ENCODE measurements around the gene YJEFN3. TPM values are rescaled to one million over a fixed set of nuclear protein-coding genes. Genes with fewer than 3 reads are reported as not detected.

Gene YJEFN3
- total RNA-seq, 4 donors from 2014 or later = 0.08 to 0.57 (median 0.15) TPM

- Histone ChIP-seq H3K4me1 (peaks cover 0 to 4% (median 0%) of the 10 kb centered on the region in 3 donors), H3K27ac (no peak overlapping the region), H3K36me3 (peaks cover 28 to 100% (median 64%) of the 10 kb centered on the region in 3 donors), H3K4me3 (no peak overlapping the region), H3K27me3 (no peaks in the 10 kb centered on the region), H3K9me3 (no peaks in the 10 kb centered on the region)
- intact Hi-C loops (cut with DNase I) = no loop called here
- TF ChIP-seq CTCF (IDR thresholded peaks at IDR 0.05) = no peak
- WGBS, 2 donors = 93 to 95% methylated on average over 23 to 25 of the region's 34 CpGs
- DNase-seq = no peak
Measured at GRCh38 chr19:19500975-19501644, 27.6 kb upstream of the YJEFN3 start.

GRCh38 chr19:19501798-19502197, 26.9 kb upstream of the YJEFN3 start:
- peaks cover 0 to 8% (median 0%) of the 10 kb centered on the region in 3 donors for H3K4me1 ChIP-seq
- H3K27ac ChIP-seq = no peak overlapping the region
- intact Hi-C loops (cut with DNase I) = no loop called here
- WGBS, 2 donors = 93 to 94% methylated on average over 19 to 26 of the region's 26 CpGs
- peaks cover 22 to 100% (median 57%) of the 10 kb centered on the region in 3 donors for H3K36me3 ChIP-seq
- H3K4me3 ChIP-seq = no peak overlapping the region
- H3K9me3 ChIP-seq = no peaks in the 10 kb centered on the region
- no peaks in the 10 kb centered on the region for H3K27me3 ChIP-seq
- TF ChIP-seq POLR2A (IDR thresholded peaks at IDR 0.05) (no peak), CTCF (IDR thresholded peaks at IDR 0.05) (no peak)
- no peak for DNase-seq

- Histone ChIP-seq H3K9me3 (no peaks in the 10 kb centered on the region), H3K4me3 (no peak overlapping the region), H3K27ac (no peak overlapping the region), H3K4me1 (peaks cover 0 to 8% (median 0%) of the 10 kb centered on the region in 3 donors), H3K27me3 (no peaks in the 10 kb centered on the region), H3K36me3 (peaks cover 22 to 100% (median 57%) of the 10 kb centered on the region in 3 donors)
- no peak for DNase-seq
- 100% methylated on average over 2 to 4 of the region's 19 CpGs for WGBS, 2 donors
- TF ChIP-seq POLR2A (IDR thresholded peaks at IDR 0.05) (no peak), CTCF (IDR thresholded peaks at IDR 0.05) (no peak)
- intact Hi-C loops (cut with DNase I) = no loop called here
Measured at GRCh38 chr19:19502281-19502680, 26.4 kb upstream of the YJEFN3 start.

- H3K4me1 ChIP-seq = peaks cover 0 to 8% (median 0%) of the 10 kb centered on the region in 3 donors
- DNase-seq = no peak
- H3K27me3 ChIP-seq = no peaks in the 10 kb centered on the region
- H3K9me3 ChIP-seq = no peaks in the 10 kb centered on the region
- WGBS, 2 donors = 84 to 89% methylated on average over 11 to 14 of the region's 18 CpGs
- intact Hi-C loops (cut with DNase I) = no loop called here
- TF ChIP-seq CTCF (IDR thresholded peaks at IDR 0.05) (no peak), POLR2A (IDR thresholded peaks at IDR 0.05) (no peak)
- H3K27ac ChIP-seq = no peak overlapping the region
- H3K4me3 ChIP-seq = no peak overlapping the region
- peaks cover 22 to 100% (median 57%) of the 10 kb centered on the region in 3 donors for H3K36me3 ChIP-seq
Measured at GRCh38 chr19:19502808-19503602, 25.7 kb upstream of the YJEFN3 start.

All from esophagus squamous epithelium (tissue), 5 donors.